HG03439 (cell line): Measurements from ENCODE around the gene SMAD6.
A peak's percentile ranks its signal among the peaks of the same experiment; 100 is the strongest.
"Not testable (repeated sequence)": the region's sequence is repeated elsewhere in the genome, so short reads cannot be mapped to it uniquely, and the experiment has no call there.

Source experiments
- ATAC-seq: cut with Tn5 transposase; IDR thresholded peaks from one replicate; pipeline ENCODE4 v1.9.1; 2021; ENCODE audit warnings: mild to moderate bottlenecking, moderate library complexity; ENCODE audit not compliant: unreplicated experiment

The SMAD6 gene

GRCh38 chr15:66675446-66675845 lies 26.6 kb upstream of the SMAD6 start:
- no peak for ATAC-seq

GRCh38 chr15:66677336-66677735 lies 24.7 kb upstream of the SMAD6 start:
- ATAC-seq: no peak

GRCh38 chr15:66679061-66679656 lies 22.9 kb upstream of the SMAD6 start:
- no peak for ATAC-seq

DNA sequence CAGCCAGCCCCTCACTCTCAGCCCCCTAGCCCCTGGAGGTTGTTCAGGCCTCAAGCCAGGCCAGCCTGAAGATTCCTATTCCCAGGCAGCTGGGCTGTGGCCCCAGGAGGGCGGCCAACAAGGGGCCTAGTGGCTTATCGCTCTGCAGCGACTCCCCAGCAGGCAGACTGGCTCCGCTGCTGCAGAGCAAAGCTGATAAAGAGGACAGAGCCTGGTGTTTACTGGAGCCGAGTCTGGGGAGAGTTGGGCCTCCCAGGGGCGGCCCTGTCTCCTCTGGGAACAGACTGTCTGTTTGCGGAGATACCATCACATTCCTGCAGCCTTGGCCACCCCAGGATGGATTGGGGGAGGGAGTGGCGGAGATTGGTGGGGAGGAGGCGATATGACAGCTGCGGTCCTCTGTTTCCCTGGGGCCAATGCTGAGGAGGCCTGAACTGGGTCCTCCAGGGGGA lies 22.4 kb upstream of the SMAD6 start:
- ATAC-seq: no peak

DNA sequence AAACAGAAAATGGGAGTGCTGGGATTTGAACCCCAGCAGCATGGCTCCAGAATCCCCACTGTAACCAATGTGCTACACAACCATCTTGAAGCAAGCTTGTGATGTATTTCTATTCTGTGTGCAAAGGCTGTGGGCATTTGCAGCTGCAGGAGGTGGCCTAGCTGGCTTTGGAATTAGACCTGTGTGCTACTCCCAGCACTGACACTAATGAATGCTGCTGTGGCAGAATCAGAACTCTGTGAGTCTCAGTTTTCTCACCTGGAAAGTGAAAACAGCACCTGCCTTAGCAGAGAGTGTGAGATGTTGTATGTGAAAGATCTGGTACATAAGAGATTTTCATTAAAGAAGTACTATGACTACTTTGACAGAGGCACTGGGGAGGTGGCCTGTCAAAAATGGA lies 21.5 kb upstream of the SMAD6 start:
- ATAC-seq: no peak

- ATAC-seq: no peak
Measured at GRCh38 chr15:66681395-66681794, 20.6 kb upstream of the SMAD6 start.

DNA sequence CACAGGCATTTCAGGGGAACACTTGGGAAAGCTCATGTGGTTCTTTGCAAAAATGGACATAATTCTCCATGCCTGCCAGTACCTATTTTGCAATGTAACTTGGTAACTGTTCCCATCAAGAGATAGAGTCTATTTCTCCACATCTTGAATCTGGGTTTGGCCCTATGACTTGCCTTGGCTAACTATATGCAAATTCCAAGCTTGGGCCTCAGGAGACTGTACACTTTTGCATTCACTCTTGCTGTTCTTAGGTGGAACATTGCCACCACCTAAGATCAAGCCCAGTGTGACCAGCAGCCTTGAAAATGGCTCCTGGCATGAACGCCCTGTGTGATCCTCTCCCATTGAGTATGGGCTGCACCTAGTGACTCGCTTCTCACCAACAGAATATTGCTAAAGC lies 19.8 kb upstream of the SMAD6 start:
- ATAC-seq: no peak

- no peak for ATAC-seq
Measured at GRCh38 chr15:66682865-66683264, 19.2 kb upstream of the SMAD6 start.

DNA sequence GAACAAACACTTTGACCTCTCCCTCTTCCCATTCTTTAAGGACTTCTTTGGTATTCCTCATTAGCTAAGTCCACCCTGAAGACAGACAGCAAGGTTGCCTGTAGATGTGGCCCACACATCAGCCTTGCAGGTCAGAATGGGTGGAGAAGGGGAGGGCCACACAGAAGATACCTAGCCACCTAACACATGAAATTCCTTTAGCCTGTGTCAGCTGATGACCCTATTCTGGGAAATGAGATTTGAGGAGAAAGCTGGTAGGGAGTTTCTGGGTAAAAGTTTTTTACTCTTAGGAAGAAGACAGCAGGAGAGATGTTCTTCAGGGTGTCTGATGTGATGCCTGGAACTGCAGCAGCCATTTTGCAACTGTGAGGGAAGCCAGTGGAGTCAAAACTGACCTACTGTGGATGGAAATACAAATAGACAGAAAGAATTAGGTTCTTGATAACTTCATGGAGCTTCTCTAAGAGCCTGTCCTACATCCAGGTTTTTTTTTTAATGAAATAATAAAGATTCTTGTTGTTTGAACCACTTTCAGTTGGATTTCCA lies 17.8 kb upstream of the SMAD6 start:
- no peak for ATAC-seq

DNA sequence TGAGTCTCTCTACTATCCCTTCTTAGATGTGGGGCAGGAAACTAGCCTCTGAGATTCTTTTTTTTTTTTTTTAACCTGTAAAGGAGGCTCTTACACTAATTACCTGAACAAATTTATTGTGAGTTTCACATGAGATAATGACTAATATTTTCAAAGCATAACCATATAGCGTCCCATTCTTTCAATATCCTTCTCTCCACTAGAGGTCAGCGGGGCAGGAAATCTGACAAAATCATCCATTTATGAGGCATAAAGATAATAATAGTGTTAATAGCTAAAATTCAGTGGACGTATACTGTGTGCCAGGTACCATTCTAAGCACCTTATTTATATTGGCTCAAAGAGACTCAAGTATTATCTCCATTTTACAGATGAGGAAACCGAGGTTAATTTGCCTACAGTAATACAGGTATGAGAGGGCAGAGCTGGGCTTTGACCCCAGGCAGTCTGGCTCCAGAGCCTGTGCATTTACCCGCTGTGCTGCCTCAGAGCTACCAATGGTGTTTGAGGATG lies 16.3 kb upstream of the SMAD6 start:
- no peak for ATAC-seq

- ATAC-seq: not testable (repeated sequence)
Measured at GRCh38 chr15:66690912-66691311, 11.1 kb upstream of the SMAD6 start.

GRCh38 chr15:66691727-66692126 lies 10.3 kb upstream of the SMAD6 start:
- no peak for ATAC-seq

GRCh38 chr15:66692391-66692790 lies 9.6 kb upstream of the SMAD6 start:
- no peak for ATAC-seq

GRCh38 chr15:66692808-66693596 lies 9.0 kb upstream of the SMAD6 start:
- ATAC-seq: no peak

DNA sequence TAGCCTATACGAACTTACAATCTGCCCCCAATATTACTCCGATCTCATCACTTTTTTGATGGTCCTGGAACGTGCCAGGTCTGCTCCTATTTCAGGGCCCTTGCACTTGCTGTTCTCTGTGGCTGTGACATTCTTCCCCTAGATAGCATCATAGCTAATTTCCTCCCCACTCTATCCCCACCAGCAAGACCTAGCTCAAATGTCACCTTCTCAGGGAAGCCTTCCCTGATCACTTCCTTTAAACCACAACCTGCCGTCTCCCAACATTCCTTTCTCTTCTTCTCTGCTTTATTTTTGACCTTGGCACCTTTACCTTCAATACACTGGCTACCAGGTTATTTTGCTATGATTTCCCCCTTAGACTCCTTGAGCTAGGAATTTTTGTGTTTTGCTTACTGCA lies 5.3 kb upstream of the SMAD6 start:
- ATAC-seq: no peak

DNA sequence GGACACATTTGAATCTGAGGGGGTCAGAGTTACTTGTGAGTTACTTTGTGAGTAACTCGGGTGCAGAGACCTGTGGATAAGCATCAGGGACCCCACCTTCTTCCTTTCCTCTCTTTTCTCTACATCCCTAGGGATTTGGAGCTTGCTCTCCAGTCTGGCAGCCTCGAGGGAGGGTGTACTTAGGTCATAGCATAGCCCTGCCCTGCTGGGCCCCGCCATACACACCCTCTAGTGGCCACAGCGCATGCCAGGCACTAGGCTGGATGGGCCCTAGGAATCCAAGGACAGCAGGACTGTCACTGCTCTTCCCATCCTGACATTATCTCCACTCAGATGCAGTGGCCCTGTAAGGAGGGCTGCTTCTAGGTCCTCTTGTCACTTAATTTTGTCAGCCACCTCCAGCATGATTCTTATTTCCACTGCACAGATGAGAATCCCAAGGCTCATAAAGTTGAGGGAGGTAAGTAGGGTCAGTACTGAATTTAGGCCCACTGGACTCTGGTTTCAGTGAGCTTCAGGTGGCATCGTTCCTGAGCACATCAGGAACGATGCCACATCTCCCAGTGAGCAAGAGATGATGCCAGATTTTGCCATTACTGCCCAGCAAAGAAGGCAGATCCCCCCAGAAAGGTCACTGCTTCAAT lies 3.6 kb upstream of the SMAD6 start:
- ATAC-seq: no peak

DNA sequence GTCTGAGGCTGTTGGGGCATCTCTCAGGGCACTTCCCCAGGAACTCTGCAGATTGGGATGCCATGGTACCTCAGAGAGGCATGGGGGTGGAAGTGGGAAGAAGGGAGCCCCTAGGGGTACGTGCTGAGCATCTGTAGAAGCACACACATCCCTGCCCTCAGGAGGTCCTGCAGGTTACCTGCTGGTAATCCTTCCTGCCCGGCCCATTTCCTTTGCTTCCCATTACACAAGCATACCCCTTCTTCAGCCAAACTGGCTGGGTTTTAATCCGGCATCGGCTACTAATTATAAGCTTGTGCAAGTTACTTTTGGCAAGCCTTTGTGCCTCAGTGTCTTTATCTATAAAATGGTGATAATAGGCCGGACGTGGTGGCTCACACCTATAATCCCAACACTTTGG lies 3.1 kb upstream of the SMAD6 start:
- no peak for ATAC-seq

- no peak for ATAC-seq
Measured at GRCh38 chr15:66700412-66700801, 1.6 kb upstream of the SMAD6 start.

- peak; percentile 57 for ATAC-seq
Measured at GRCh38 chr15:66700802-66701421, 1.1 kb upstream of the SMAD6 start.

GRCh38 chr15:66701422-66702034 lies 508 bp upstream of the SMAD6 start:
- peak; percentile 33 for ATAC-seq
